Right lobe of liver (tissue), 6 donors: ENCODE measurements around the gene RANBP3. TPM values are rescaled to one million over a fixed set of nuclear protein-coding genes. Genes with fewer than 3 reads are reported as not detected.

Experiments
- ATAC-seq, 4 donors: fragments of 200-7000 bp; cut with Tn5 transposase; one replicate each; pipeline ENCODE4 v1.9.1; 2020; ENCODE audit warnings: mild to moderate bottlenecking in 4 of 4, moderate library complexity in 4 of 4
- DNase-seq, 3 donors: peaks; one replicate each; pipeline ENCODE4 v3.0.0-alpha.2; 2020
- H3K27ac ChIP-seq, 3 donors: fragments of 200-600 bp; one replicate each; pipeline ENCODE4 v1.8.0; 2022
- H3K27me3 ChIP-seq, 2 donors: fragments of 200-600 bp; one replicate each; pipeline ENCODE4 v1.8.0; 2022
- H3K36me3 ChIP-seq, 4 donors: fragments of 200-600 bp; sonication (generic) in 1 of 4; one replicate each; pipeline versions ENCODE4 v1.5.1 to v1.8.0; 2017 to 2022; ENCODE audit warnings: control low read depth in 1 of 4
- H3K4me1 ChIP-seq, 4 donors: fragments of 200-600 bp; sonication (generic) in 1 of 4; one replicate each; pipeline versions ENCODE4 v1.5.1 to v1.8.0; 2017 to 2022; ENCODE audit warnings: control low read depth in 1 of 4
- H3K4me3 ChIP-seq, 3 donors: fragments of 200-600 bp; one replicate each; pipeline ENCODE4 v1.8.0; 2022
- H3K9me3 ChIP-seq, 4 donors: fragments of 200-600 bp; sonication (generic) in 1 of 4; one replicate each; pipeline versions ENCODE4 v1.5.1 to v1.8.0; 2017 to 2022; ENCODE audit warnings: control low read depth in 1 of 4
- CTCF ChIP-seq, 4 donors: fragments of 200-600 bp in 3 of 4; fragments of 450-650 bp in 1 of 4; IDR thresholded peaks; one replicate each; pipeline versions ENCODE4 v1.5.1 to v1.8.0; 2016 to 2022; ENCODE audit warnings: antibody characterized with exemption in 4 of 4, mild to moderate bottlenecking in 2 of 4
- POLR2A ChIP-seq: fragments of 450-650 bp; IDR thresholded peaks from one replicate; pipeline ENCODE4 v1.6.1; 2017; ENCODE audit warnings: antibody characterized with exemption, mild to moderate bottlenecking
- WGBS: methylation state at CpG from one replicate; pipeline ENCODE4 v1.1.6; 2018; ENCODE audit warnings: low coverage, low lambda C conversion rate; ENCODE audit not compliant: insufficient coverage; ENCODE audit errors: missing lambda C conversion rate; 5-methylcytosine and 5-hydroxymethylcytosine counted together
- intact Hi-C, 2 donors: fragments of 100-400 bp; cut with DNase I; formaldehyde crosslinking; loops; one replicate each; pipeline versions ENCODE4 v1.11.2 to v1.14.1; 2022
- total RNA-seq, 6 experiments: library from RNA; depleted of rRNA in 2 of 6; stranded (reverse); fragments of >200 nt in 2 of 6; fragmentation: NEBNext Ultra II Directional in 3 of 6; extraction: Animal tissue kit (Norgen Biotek cat#: 25700) in 3 of 6; gene quantifications; one replicate each; pipeline versions ENCODE4 v1.1.0 to v1.2.4, GENCODE V29; 2016 to 2023
- donor health status: DM: no; HTN: yes; CAD: no.
- donor health status: DM: no; HTN: no; CAD: no.
- donor health status: DM: no; HTN: no; CAD: no.
- donor health status: DM: no; HTN: yes; CAD: no.
- donor health status: DM: no; HTN: yes; CAD: no.

RANBP3 gene
- total RNA-seq, 6 experiments from 2014 or later: 21.7 to 49.5 (median 24.5) TPM

GRCh38 chr19:5996623-5997320, 18.8 kb upstream of the RANBP3 start:
- Histone ChIP-seq H3K36me3 (no peaks in the 10 kb centered on the region), H3K4me3 (no peak overlapping the region), H3K27me3 (no peaks in the 10 kb centered on the region), H3K27ac (no peak overlapping the region), H3K4me1 (no peaks in the 10 kb centered on the region), H3K9me3 (no peaks in the 10 kb centered on the region)
- ATAC-seq (no peak), DNase-seq (no peak)
- TF ChIP-seq POLR2A (no peak), CTCF (IDR thresholded peaks at IDR 0.05) (no peak)
- no CpG with 5 or more reads among the region's 37 CpGs for WGBS
- intact Hi-C loops: no loop called here

DNA sequence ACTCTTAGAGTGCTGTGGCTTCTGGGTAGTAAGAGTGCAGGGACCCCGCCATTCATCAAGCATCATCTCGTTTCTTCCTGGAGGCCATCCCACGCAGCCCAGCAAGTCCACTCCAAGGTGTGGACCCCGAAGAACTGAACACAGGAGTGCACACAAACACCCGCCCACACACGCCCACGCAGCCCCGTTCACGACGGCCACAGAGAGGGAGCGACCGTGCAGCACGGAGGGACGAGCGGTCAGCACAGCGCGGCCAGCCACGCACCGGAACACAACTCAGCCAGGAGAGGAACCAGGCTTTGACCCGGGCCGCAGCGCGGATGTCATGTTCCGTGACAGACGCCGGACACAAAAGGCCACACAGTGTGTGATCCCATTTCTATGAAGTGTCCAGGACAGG, 18.2 kb upstream of the RANBP3 start:
- Histone ChIP-seq H3K27ac (no peak overlapping the region), H3K36me3 (no peaks in the 10 kb centered on the region), H3K4me3 (no peak overlapping the region), H3K9me3 (no peaks in the 10 kb centered on the region), H3K4me1 (no peaks in the 10 kb centered on the region), H3K27me3 (no peaks in the 10 kb centered on the region)
- WGBS: 80% methylated on average over 1 of the region's 26 CpGs
- ATAC-seq (no peak), DNase-seq (no peak)
- intact Hi-C loops: no loop called here
- no peak for TF ChIP-seq POLR2A
- no peak for TF ChIP-seq CTCF (IDR thresholded peaks at IDR 0.05)

GRCh38 chr19:5995606-5996005, 17.7 kb upstream of the RANBP3 start:
- Histone ChIP-seq H3K27ac (no peak overlapping the region), H3K4me3 (no peak overlapping the region), H3K4me1 (no peaks in the 10 kb centered on the region), H3K27me3 (no peaks in the 10 kb centered on the region), H3K9me3 (no peaks in the 10 kb centered on the region), H3K36me3 (no peaks in the 10 kb centered on the region)
- WGBS: no CpG with 5 or more reads among the region's 16 CpGs
- intact Hi-C loops: no loop called here
- no peak for ATAC-seq
- DNase-seq: no peak
- TF ChIP-seq POLR2A (no peak), CTCF (IDR thresholded peaks at IDR 0.05) (no peak)

- Histone ChIP-seq H3K36me3 (no peaks in the 10 kb centered on the region), H3K4me3 (no peak overlapping the region), H3K27me3 (no peaks in the 10 kb centered on the region), H3K9me3 (no peaks in the 10 kb centered on the region), H3K4me1 (no peaks in the 10 kb centered on the region), H3K27ac (no peak overlapping the region)
- TF ChIP-seq CTCF (IDR thresholded peaks at IDR 0.05): no peak
- TF ChIP-seq POLR2A: no peak
- intact Hi-C loops: no loop called here
- ATAC-seq: no peak
- 60% methylated on average over 1 of the region's 29 CpGs for WGBS
- DNase-seq: no peak
These were observed 16.6 kb upstream of the RANBP3 start for GRCh38 chr19:5994405-5995165.
